Omental fat pad (tissue), 4 donors: ENCODE data around the gene PAGR1. TPM values are rescaled to one million over a fixed set of nuclear protein-coding genes. Genes with fewer than 3 reads are reported as not detected.

ENCODE experiments used
- ATAC-seq: fragments of 150-250 bp; one replicate; pipeline ENCODE4 v1.9.1; 2016; ENCODE audit warnings: mild to moderate bottlenecking, moderate library complexity; ENCODE audit not compliant: low FRiP score
- DNase-seq: peaks from one replicate; pipeline ENCODE4 v3.0.0-alpha.2; 2019; ENCODE audit warnings: low spot score
- total RNA-seq, 4 donors: library from RNA; depleted of rRNA; stranded (reverse); fragments of >200 nt; gene quantifications; one replicate each; pipeline ENCODE4 v1.1.0, GENCODE V29; 2016
- TF ChIP-seq, protein P1 (sequence below), 3 donors: fragments of 450-650 bp; IDR thresholded peaks; one replicate each; pipeline ENCODE4 v1.5.1; 2016 to 2017; ENCODE audit warnings: antibody characterized with exemption in 3 of 3, mild to moderate bottlenecking in 3 of 3, moderate library complexity in 2 of 3

Gene PAGR1
- total RNA-seq, 4 donors from 2014 or later: 15.6 to 32.9 (median 20.6) TPM

- TF ChIP-seq, protein P1, sequence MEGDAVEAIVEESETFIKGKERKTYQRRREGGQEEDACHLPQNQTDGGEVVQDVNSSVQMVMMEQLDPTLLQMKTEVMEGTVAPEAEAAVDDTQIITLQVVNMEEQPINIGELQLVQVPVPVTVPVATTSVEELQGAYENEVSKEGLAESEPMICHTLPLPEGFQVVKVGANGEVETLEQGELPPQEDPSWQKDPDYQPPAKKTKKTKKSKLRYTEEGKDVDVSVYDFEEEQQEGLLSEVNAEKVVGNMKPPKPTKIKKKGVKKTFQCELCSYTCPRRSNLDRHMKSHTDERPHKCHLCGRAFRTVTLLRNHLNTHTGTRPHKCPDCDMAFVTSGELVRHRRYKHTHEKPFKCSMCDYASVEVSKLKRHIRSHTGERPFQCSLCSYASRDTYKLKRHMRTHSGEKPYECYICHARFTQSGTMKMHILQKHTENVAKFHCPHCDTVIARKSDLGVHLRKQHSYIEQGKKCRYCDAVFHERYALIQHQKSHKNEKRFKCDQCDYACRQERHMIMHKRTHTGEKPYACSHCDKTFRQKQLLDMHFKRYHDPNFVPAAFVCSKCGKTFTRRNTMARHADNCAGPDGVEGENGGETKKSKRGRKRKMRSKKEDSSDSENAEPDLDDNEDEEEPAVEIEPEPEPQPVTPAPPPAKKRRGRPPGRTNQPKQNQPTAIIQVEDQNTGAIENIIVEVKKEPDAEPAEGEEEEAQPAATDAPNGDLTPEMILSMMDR (IDR thresholded peaks at IDR 0.05): no peak
- DNase-seq (no peak), ATAC-seq (no peak)
These were observed 20.0 kb downstream of the PAGR1 start for GRCh38 chr16:29835926-29836325.

- no peak for DNase-seq
- TF ChIP-seq, protein P1 (IDR thresholded peaks at IDR 0.05): no peak
- ATAC-seq: no peak
These were observed 20.7 kb downstream of the PAGR1 start for GRCh38 chr16:29836623-29837022.

- ATAC-seq: no peak
- DNase-seq: no peak
- TF ChIP-seq, protein P1 (IDR thresholded peaks at IDR 0.05): no peak
These were observed 21.9 kb downstream of the PAGR1 start for GRCh38 chr16:29837841-29838240.

DNA sequence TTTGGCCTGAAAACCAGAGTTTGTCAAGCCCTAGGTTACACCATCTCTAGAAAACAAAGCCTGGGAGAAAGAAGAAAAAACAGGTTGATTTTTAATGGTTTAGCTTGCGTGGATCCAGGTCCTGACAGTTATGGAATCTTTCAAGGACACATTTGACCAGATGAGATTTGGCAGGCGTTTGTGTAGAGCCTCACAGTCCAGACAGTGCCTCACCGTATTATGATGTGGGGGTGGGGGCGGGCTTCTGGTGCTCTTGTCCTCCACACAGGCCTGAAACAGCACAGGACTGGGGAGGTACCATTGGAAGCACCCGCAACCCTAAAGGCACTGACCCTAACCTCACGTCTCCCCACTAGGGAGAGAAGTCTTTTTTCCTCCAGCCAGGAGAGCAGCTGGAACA is 23.9 kb downstream of the PAGR1 start:
- ATAC-seq: no peak
- DNase-seq: no peak
- TF ChIP-seq, protein P1 (IDR thresholded peaks at IDR 0.05): no peak

- DNase-seq: no peak
These were observed 24.3 kb downstream of the PAGR1 start for GRCh38 chr16:29840240-29840639.

DNA sequence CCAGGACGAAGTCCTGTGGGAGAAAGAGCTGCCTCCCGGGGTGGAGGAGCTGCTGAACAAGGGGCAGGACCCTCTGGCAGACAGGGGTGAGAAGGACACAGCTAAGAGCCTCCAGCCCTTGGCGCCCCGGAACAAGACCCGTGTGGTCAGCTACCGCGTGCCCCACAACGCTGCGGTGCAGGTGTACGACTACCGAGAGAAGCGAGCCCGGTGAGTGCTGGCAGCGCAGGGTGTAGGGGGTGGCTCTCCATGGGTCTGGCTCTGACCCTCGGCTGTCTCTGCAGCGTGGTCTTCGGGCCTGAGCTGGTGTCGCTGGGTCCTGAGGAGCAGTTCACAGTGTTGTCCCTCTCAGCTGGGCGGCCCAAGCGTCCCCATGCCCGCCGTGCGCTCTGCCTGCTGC is 25.7 kb downstream of the PAGR1 start:
- TF ChIP-seq, protein P1 (IDR thresholded peaks at IDR 0.05): no peak
- DNase-seq (no peak), ATAC-seq (no peak)

More at GRCh38 chr16:29840240-29840639, 24.3 kb downstream of the PAGR1 start:
- ATAC-seq: no peak
- TF ChIP-seq, protein P1 (IDR thresholded peaks at IDR 0.05): no peak

DNA sequence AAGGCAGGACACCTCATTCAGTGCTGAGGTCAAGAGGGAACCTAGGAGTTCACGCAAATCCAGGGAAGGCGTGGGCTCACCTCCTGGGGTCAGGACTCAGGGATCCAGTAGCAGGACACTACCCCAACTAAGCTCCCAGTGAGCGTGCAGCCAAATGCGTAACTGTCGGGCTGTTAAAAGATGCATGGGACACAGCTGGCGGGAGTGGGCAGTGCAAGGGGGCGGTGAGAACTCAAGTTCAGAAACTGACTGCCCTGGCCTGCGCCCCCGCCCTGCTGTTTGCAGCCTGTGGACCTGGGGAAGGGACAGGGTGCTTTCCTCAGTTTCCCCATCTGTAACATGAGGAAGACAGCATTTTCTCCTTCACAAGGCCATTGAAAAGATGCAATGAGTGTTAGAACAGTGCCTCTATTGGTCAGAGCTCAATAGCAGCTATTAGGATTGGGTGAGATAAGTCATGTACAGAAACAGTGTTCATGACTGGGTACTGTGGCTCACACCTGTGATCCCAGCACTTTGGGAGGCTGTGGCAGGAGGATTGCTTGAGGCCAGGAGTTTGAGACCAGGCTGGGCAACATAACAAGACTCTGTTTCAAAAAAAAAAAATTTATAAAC is 26.9 kb downstream of the PAGR1 start:
- TF ChIP-seq, protein P1 (IDR thresholded peaks at IDR 0.05): no peak
- ATAC-seq: no peak
- no peak for DNase-seq
